Measurements from ENCODE around the gene RPL3. TPM values are rescaled to one million over a fixed set of nuclear protein-coding genes. Genes with fewer than 3 reads are reported as not detected.

Gene RPL3
- total RNA-seq, 4 donors from 2014 or later, result 2,537 to 3,396 (median 3,080) TPM

DNA sequence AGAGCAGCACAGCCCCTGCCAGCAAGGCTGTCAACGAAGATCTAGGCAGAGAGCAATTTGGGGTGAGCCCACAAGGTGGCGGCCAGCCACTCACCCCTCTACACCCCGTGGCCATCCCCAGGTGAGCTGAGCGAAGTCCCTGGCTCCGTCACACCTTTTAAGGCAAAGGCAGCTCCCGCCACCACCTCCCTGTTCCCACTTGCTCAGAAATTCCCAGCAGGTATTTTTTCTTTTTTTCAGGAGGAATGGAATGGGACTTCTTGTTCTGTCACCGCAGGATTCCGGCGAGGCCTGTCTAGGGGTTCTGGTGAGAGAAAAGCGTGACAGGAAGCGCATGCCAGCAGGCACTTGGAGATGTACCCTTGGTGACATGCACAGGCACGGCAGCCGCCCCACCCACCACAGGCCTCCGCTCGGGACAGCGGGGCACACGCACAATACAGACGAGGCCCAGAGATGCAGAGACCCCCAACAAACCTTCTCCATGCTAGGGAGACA, 10.0 kb downstream of the RPL3 start:
- 47% methylated on average over 10 of the region's 18 CpGs for WGBS
- peaks cover 29% of the 10 kb centered on the region for H3K4me1 ChIP-seq
- DNase-seq (ENCODE audit: low spot score in 2 of 2), result peak in 1 of 2 donors; percentile 73
- H3K36me3 ChIP-seq, result peaks cover 30% of the 10 kb centered on the region
- peak overlapping the region; percentile 81 for H3K27ac ChIP-seq
- no peaks in the 10 kb centered on the region for H3K27me3 ChIP-seq
- TF ChIP-seq POLR2A (IDR thresholded peaks at IDR 0.05), result no peak
- TF ChIP-seq, protein P1, sequence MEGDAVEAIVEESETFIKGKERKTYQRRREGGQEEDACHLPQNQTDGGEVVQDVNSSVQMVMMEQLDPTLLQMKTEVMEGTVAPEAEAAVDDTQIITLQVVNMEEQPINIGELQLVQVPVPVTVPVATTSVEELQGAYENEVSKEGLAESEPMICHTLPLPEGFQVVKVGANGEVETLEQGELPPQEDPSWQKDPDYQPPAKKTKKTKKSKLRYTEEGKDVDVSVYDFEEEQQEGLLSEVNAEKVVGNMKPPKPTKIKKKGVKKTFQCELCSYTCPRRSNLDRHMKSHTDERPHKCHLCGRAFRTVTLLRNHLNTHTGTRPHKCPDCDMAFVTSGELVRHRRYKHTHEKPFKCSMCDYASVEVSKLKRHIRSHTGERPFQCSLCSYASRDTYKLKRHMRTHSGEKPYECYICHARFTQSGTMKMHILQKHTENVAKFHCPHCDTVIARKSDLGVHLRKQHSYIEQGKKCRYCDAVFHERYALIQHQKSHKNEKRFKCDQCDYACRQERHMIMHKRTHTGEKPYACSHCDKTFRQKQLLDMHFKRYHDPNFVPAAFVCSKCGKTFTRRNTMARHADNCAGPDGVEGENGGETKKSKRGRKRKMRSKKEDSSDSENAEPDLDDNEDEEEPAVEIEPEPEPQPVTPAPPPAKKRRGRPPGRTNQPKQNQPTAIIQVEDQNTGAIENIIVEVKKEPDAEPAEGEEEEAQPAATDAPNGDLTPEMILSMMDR (IDR thresholded peaks at IDR 0.05), result no peak
- no peak for TF ChIP-seq POLR2AphosphoS5 (IDR thresholded peaks at IDR 0.05)
- no peak for TF ChIP-seq EP300 (IDR thresholded peaks at IDR 0.05)
- peak overlapping the region; percentile 17 for H3K4me3 ChIP-seq
- H3K9me3 ChIP-seq, result no peaks in the 10 kb centered on the region

DNA sequence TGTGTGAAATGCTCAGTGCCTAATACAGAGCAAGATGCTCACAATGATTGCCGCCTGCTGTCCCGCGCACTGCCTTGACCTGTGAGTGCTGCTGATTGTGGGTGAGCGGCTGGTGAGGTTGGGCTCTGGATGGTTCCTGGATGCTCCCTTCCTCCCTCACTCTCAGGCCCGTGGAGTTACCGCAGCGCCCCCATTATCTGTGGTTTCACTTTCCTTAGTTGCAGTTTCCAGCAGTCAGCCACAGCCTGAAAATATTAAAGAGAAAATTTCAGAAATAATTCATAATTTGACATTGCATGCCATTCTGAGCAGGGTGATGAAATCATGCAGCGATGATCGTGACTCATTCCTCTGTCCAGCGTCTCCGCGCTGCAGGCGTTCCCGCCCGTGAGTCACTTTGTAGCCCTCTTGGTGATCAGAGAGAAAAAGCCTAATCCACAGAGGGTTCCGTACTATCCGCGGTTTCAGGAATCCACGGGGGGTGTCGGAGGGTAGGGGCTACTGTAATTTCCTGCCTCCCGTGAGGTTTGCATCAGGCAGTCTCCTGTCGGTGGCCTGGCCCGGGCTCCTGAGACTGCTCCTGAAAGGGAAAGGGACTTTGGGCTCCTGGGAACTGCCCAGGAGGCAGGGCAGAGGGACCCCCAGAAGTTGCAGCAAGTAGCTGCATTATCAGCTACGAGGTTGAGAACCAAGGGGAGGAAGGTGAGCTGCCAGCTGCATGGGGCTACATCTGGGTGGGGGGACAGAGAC, 10.6 kb downstream of the RPL3 start:
- no peaks in the 10 kb centered on the region for H3K9me3 ChIP-seq
- 9% methylated on average over 24 of the region's 24 CpGs for WGBS
- H3K27me3 ChIP-seq, result no peaks in the 10 kb centered on the region
- H3K4me3 ChIP-seq, result peak overlapping the region; percentile 26
- peaks cover 26% of the 10 kb centered on the region for H3K4me1 ChIP-seq
- peak; percentile 88 to 90 for DNase-seq (ENCODE audit: low spot score in 2 of 2)
- H3K36me3 ChIP-seq, result peaks cover 24% of the 10 kb centered on the region
- peak overlapping the region; percentile 81 for H3K27ac ChIP-seq
- TF ChIP-seq POLR2AphosphoS5 (IDR thresholded peaks at IDR 0.05), result peak in 1 of 3 donors; percentile 83
- no peak for TF ChIP-seq EP300 (IDR thresholded peaks at IDR 0.05)

DNA sequence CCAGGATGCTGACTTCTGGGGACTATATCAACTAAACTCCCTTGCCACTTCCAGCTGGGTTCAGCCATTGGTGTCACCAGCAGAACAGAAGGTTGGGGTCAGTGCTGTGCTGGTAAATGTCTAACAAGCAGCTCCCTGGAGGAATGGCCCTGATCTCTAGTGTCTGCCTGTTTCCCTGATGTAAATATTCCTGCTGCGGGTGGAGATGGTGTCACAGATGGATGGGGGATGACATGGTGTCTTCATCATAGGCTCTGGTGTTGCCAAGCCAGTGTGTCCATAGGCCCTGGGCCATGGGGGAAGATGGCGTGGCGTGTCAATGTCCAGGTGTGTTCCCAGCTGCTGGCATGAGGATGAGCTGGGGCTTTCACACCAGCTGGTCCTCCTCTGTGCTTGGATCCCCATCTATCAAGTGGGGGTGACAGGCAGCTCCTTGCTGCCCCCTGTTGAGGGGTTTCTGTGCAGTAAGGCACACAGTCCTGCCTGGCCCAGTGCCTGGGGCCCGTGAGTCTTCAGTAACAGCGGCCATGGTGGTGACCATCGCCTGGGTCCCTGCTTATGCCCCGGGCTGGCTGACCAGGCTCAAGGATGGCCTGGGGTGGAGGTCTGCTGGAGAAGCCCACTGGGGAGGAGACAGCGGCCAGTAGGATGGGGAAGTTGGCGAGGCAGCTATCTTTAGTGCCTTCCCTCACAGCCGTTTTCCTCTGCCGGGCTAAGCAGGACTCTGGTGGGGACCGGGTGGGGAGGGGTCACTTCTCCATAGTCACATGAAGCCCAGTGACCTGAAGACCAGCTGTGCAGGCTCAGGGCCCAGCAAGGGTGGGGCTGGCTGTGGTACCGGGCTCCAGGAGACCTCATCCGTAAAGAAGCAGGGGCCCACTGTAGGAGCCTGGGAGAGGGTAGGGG, 12.7 kb downstream of the RPL3 start:
- H3K27ac ChIP-seq, result no peak overlapping the region

DNA sequence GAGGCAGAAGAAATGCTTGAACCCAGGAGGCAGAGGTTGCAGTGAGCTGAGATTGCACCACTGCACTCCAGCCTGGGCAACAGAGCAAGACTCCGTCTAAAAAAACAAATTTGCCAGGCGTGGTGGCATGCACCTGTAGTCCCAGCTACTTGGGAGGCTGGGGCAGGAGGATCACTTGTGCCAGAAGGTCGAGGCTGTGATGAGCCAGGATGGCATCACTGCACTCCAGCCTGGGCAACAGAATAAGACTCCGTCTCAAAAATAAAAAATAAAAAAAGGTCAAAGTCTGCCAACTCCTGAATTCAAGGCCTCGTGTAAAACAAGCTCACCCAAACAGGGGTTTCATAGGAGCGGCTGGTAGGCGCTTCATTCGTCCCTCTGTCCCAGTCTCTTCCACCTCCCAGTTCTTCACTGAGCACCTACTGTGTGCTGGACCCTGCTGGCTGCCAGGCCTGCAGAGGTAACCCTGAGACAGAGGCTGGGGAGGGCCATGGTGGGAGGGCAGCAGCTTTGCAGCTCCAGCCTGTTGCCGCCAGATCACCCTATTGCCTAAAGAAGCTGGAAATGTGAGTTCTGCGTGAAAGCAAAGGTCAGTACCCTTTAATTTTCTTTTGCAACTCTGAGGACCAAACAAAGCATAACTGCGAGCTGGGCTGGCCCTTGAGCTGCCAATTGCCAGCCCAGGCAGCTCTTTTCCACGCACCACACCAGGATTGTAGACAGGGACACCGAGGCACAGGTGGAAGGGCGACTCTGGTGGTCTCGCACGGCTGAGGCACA, 15.3 kb downstream of the RPL3 start:
- TF ChIP-seq POLR2A (IDR thresholded peaks at IDR 0.05) (no peak), POLR2AphosphoS5 (IDR thresholded peaks at IDR 0.05) (no peak), EP300 (IDR thresholded peaks at IDR 0.05) (no peak)
- TF ChIP-seq, protein P1 (IDR thresholded peaks at IDR 0.05), result no peak
- WGBS, result 91% methylated on average over 16 of the region's 16 CpGs

More for the DNA sequence above, 12.7 kb downstream of the RPL3 start:
- Histone ChIP-seq H3K27me3 (no peaks in the 10 kb centered on the region), H3K36me3 (peaks cover 3% of the 10 kb centered on the region), H3K4me1 (peaks cover 26% of the 10 kb centered on the region), H3K9me3 (no peaks in the 10 kb centered on the region), H3K4me3 (no peak overlapping the region)
- peak in 1 of 2 donors; percentile 67 for DNase-seq (ENCODE audit: low spot score in 2 of 2)
- 75% methylated on average over 5 of the region's 14 CpGs for WGBS
- TF ChIP-seq POLR2A (IDR thresholded peaks at IDR 0.05) (no peak), EP300 (IDR thresholded peaks at IDR 0.05) (no peak), POLR2AphosphoS5 (IDR thresholded peaks at IDR 0.05) (no peak)
- TF ChIP-seq, protein P1 (IDR thresholded peaks at IDR 0.05), result no peak

DNA sequence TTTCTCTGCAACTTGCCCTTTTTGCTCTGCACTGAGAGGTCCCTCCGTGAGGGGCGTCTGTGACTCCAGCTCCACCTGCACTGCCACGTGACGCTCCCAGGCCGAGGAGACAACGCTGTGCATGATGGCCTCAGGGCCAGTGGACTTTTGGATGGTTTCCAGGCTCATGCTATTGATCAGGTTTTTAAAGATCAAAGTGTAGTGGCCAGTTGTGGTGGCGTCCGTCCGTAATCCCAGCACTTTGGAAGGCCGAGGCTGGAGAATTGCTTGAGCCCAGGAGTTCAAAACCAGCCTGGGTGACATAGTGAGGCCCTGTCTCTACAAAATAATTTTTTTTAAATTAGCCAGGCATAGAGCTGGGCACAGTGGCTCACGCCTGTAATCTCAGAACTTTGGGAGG, 16.1 kb downstream of the RPL3 start:
- peaks cover 24% of the 10 kb centered on the region for H3K4me1 ChIP-seq
- TF ChIP-seq POLR2A (IDR thresholded peaks at IDR 0.05), result no peak
- TF ChIP-seq EP300 (IDR thresholded peaks at IDR 0.05), result no peak
- TF ChIP-seq, protein P1 (IDR thresholded peaks at IDR 0.05), result no peak
- no peak for DNase-seq (ENCODE audit: low spot score in 2 of 2)
- no peaks in the 10 kb centered on the region for H3K9me3 ChIP-seq
- no peak overlapping the region for H3K27ac ChIP-seq
- H3K4me3 ChIP-seq, result no peak overlapping the region
- 70% methylated on average over 11 of the region's 11 CpGs for WGBS
- no peaks in the 10 kb centered on the region for H3K27me3 ChIP-seq
- H3K36me3 ChIP-seq, result no peaks in the 10 kb centered on the region

More for the DNA sequence above, 15.3 kb downstream of the RPL3 start:
- Histone ChIP-seq H3K36me3 (no peaks in the 10 kb centered on the region), H3K27me3 (no peaks in the 10 kb centered on the region), H3K9me3 (no peaks in the 10 kb centered on the region), H3K27ac (no peak overlapping the region), H3K4me1 (peaks cover 29% of the 10 kb centered on the region), H3K4me3 (no peak overlapping the region)
- DNase-seq (ENCODE audit: low spot score in 2 of 2), result no peak
